ENCODE results near the gene SRC. TPM values are rescaled to one million over a fixed set of nuclear protein-coding genes. Genes with fewer than 3 reads are reported as not detected.

SRC gene
- total and polyA plus RNA-seq, 2 of the 8 experiments (the other 6 are each of a cell fraction or from before 2014, with no cell fraction given): 27.6 to 28.8 TPM

GRCh38 chr20:37418591-37419109, 72.7 kb downstream of the SRC start:
- Histone ChIP-seq H4K91ac (replicated peaks; ENCODE audit: insufficient read length, low read length) (no peak overlapping the region), H3K14ac (ENCODE audit: insufficient read length) (no peak overlapping the region), H2BK15ac (ENCODE audit: low read length) (peak overlapping the region; percentile 49; the same call in 1 of the 2 replicates), H2BK12ac (ENCODE audit: low read depth, low read length) (peak overlapping the region; percentile 86; the same call in 1 of the 2 replicates), H3K27me3 (replicated peaks in 1 of 4; ENCODE audit: control insufficient read depth in 3 of 4, extremely low read depth in 1 of 4, insufficient read depth in 3 of 4, low read length in 3 of 4) (peaks cover 0 to 20% (median 13%) of the 10 kb centered on the region in 4 experiments; a peak in 4 of 7 replicates), H3K9me3 (ENCODE audit: insufficient read depth in 2 of 2, low read depth in 1 of 2, low read length in 1 of 2) (no peaks in the 10 kb centered on the region), H2AFZ (ENCODE audit: low read length) (no peak overlapping the region), H3K79me2 (ENCODE audit: control insufficient read depth in 1 of 2, insufficient read depth in 2 of 2, low read length in 2 of 2) (no peaks in the 10 kb centered on the region), H3K18ac (ENCODE audit: extremely low read depth, low read length) (no peak overlapping the region), H3K27ac (ENCODE audit: low read depth, low read length) (no peak overlapping the region), H3K4me3 (ENCODE audit: extremely low read depth in 1 of 4, insufficient read depth in 2 of 4, low read depth in 3 of 4, low read length in 4 of 4) (no peak overlapping the region), H3K36me3 (ENCODE audit: control insufficient read depth in 2 of 4, insufficient read depth in 4 of 4, low read length in 3 of 4) (no peaks in the 10 kb centered on the region; a peak in 1 of 8 replicates), H3K4me2 (ENCODE audit: insufficient read depth in 1 of 2, low read depth in 2 of 2, low read length in 2 of 2) (no peak overlapping the region), H2BK5ac (ENCODE audit: low read depth, low read length) (no peak overlapping the region), H3K4me1 (replicated peaks in 1 of 4; ENCODE audit: control insufficient read depth in 3 of 4, insufficient read depth in 4 of 4, low read length in 3 of 4) (peaks cover 0 to 52% (median 27%) of the 10 kb centered on the region in 4 experiments; a peak in 6 of 7 replicates), H4K5ac (ENCODE audit: insufficient read length, low read depth, low read length) (no peak overlapping the region), H4K8ac (ENCODE audit: extremely low read depth, insufficient read depth, low read length) (no peak overlapping the region), H3K9ac (replicated peaks in 1 of 4; ENCODE audit: extremely low read depth in 1 of 4, low read depth in 3 of 4, low read length in 3 of 4) (no peak overlapping the region), H3K56ac (replicated peaks; ENCODE audit: insufficient read length, low read depth, low read length) (no peak overlapping the region), H2AK5ac (ENCODE audit: low read depth, low read length) (peak overlapping the region; percentile 99), H2BK20ac (ENCODE audit: low read length) (no peak overlapping the region), H2BK120ac (replicated peaks; ENCODE audit: low read depth, low read length) (no peak overlapping the region), H3K23me2 (ENCODE audit: low read depth, low read length) (peaks cover 7% of the 10 kb centered on the region; the same call in 1 of the 2 replicates), H3K4ac (replicated peaks; ENCODE audit: insufficient read length, low read depth, low read length) (no peak overlapping the region), H4K20me1 (replicated peaks in 1 of 2; ENCODE audit: control insufficient read depth in 1 of 2, insufficient read depth in 2 of 2, low read length in 2 of 2) (no peaks in the 10 kb centered on the region), H3K79me1 (ENCODE audit: low read depth, low read length) (peaks cover 3% of the 10 kb centered on the region), H3K23ac (ENCODE audit: insufficient read length) (no peak overlapping the region)
- DNase-seq (ENCODE audit: low read depth in 1 of 2, low spot score in 2 of 2) (no peak), FAIRE-seq (no peak)
- CTCF ChIA-PET (ENCODE audit: partially characterized antibody): no interaction called here
- POLR2A ChIA-PET (ENCODE audit: partially characterized antibody): interaction anchor here (1.0 kb wide), 1 partner anchor 22 kb away, joined by 3 read pairs; no protein-coding TSS in a partner anchor
- no peak for TF ChIP-seq CEBPB (IDR thresholded peaks at IDR 0.05; ENCODE audit: low read depth, low read length)
- TF ChIP-seq CREB1 (IDR thresholded peaks at IDR 0.05): no peak
- no peak for TF ChIP-seq CBX5 (IDR thresholded peaks at IDR 0.05; ENCODE audit: low read depth, low read length)
- TF ChIP-seq PHF8 (conservative IDR thresholded peaks at IDR 0.05; ENCODE audit: low read depth, low read length): no peak
- TF ChIP-seq TAF1 (IDR thresholded peaks at IDR 0.05; ENCODE audit: low read depth, low read length): no peak
- no peak for TF ChIP-seq SP1 (IDR thresholded peaks at IDR 0.05; ENCODE audit: low read depth, low read length)
- TF ChIP-seq POLR2AphosphoS5 (IDR thresholded peaks at IDR 0.05; ENCODE audit: low read depth, low read length): no peak
- TF ChIP-seq HDAC2 (IDR thresholded peaks at IDR 0.05; ENCODE audit: borderline replicate concordance in 1 of 2, low read depth in 2 of 2, low read length in 2 of 2): no peak
- 86% methylated on average over 2 of the region's 2 CpGs; no CpG with 5 or more reads in 1 of the 2 experiments for WGBS, 2 experiments (ENCODE audit: extremely low coverage in 1 of 2, insufficient coverage in 1 of 2, insufficient read length in 1 of 2, insufficient replicate concordance in 2 of 2, low coverage in 1 of 2, low lambda C conversion rate in 2 of 2, missing lambda C conversion rate in 1 of 2)

Measured in H1 (cell line).